NCI-H2196 (cell line): ENCODE results near the gene CNTNAP2.
"Not testable (repeated sequence)": the region's sequence is repeated elsewhere in the genome, so short reads cannot be mapped to it uniquely, and the experiment has no call there.

Experiments used
- DNase-seq: peaks from one replicate; lab custom pipeline; 2025; ENCODE audit not compliant: unreplicated experiment; lab: John Stamatoyannopoulos, UW

CNTNAP2 gene

GRCh38 chr7:146146831-146147486 is 30.4 kb downstream of the CNTNAP2 start:
- DNase-seq = peak; percentile 35

- no peak for DNase-seq
These were observed 33.6 kb downstream of the CNTNAP2 start for GRCh38 chr7:146150153-146150552.

GRCh38 chr7:146172112-146172511 is 55.5 kb downstream of the CNTNAP2 start:
- DNase-seq = no peak

- no peak for DNase-seq
These were observed 59.1 kb downstream of the CNTNAP2 start for GRCh38 chr7:146175716-146176115.

- DNase-seq = no peak
These were observed 60.3 kb downstream of the CNTNAP2 start for GRCh38 chr7:146176860-146177259.

- no peak for DNase-seq
These were observed 60.7 kb downstream of the CNTNAP2 start for GRCh38 chr7:146177301-146177700.

GRCh38 chr7:146185844-146186243 is 69.2 kb downstream of the CNTNAP2 start:
- DNase-seq = no peak

GRCh38 chr7:146191428-146191827 is 74.8 kb downstream of the CNTNAP2 start:
- DNase-seq = not testable (repeated sequence)

GRCh38 chr7:146201945-146202344 is 85.3 kb downstream of the CNTNAP2 start:
- DNase-seq = no peak

GRCh38 chr7:146206270-146206669 is 89.7 kb downstream of the CNTNAP2 start:
- no peak for DNase-seq

- peak; percentile 30 for DNase-seq
These were observed 91.9 kb downstream of the CNTNAP2 start for GRCh38 chr7:146208492-146208891.

- DNase-seq = no peak
These were observed 98.2 kb downstream of the CNTNAP2 start for GRCh38 chr7:146214842-146215241.

GRCh38 chr7:146216396-146217041 is 99.9 kb downstream of the CNTNAP2 start:
- DNase-seq = no peak

GRCh38 chr7:146223851-146224250 is 107.2 kb downstream of the CNTNAP2 start:
- no peak for DNase-seq

GRCh38 chr7:146232604-146233003 is 116.0 kb downstream of the CNTNAP2 start:
- no peak for DNase-seq

- peak; percentile 25 for DNase-seq
These were observed 118.6 kb downstream of the CNTNAP2 start for GRCh38 chr7:146235195-146235594.

- no peak for DNase-seq
These were observed 126.1 kb downstream of the CNTNAP2 start for GRCh38 chr7:146242661-146243060.

- not testable (repeated sequence) for DNase-seq
These were observed 131.4 kb downstream of the CNTNAP2 start for GRCh38 chr7:146247991-146248390.

- not testable (repeated sequence) for DNase-seq
These were observed 132.1 kb downstream of the CNTNAP2 start for GRCh38 chr7:146248744-146249143.

- no peak for DNase-seq
These were observed 132.7 kb downstream of the CNTNAP2 start for GRCh38 chr7:146249272-146249671.

GRCh38 chr7:146255609-146256008 is 139.0 kb downstream of the CNTNAP2 start:
- no peak for DNase-seq

GRCh38 chr7:146262527-146262926 is 145.9 kb downstream of the CNTNAP2 start:
- no peak for DNase-seq

- DNase-seq = no peak
These were observed 160.3 kb downstream of the CNTNAP2 start for GRCh38 chr7:146276888-146277287.
